Endodermal cell (in vitro differentiated cells): ENCODE measurements around the gene ANKRD65. TPM values are rescaled to one million over a fixed set of nuclear protein-coding genes. Genes with fewer than 3 reads are reported as not detected.

Experiments
- DNase-seq: peaks from one replicate; pipeline ENCODE4 v3.0.0-alpha.2; 2017
- H3K27ac ChIP-seq: 2 replicates; pipeline ENCODE4 v1.5.1; 2013; ENCODE audit warnings: mild to moderate bottlenecking, low read depth, low read length, moderate library complexity
- H3K27me3 ChIP-seq: 2 replicates; pipeline ENCODE4 v1.6.1; 2013; ENCODE audit warnings: mild to moderate bottlenecking, low read length, moderate library complexity; ENCODE audit not compliant: insufficient read depth, control insufficient read depth, poor library complexity, severe bottlenecking
- H3K36me3 ChIP-seq: 2 replicates; pipeline ENCODE4 v1.7.0; 2013; ENCODE audit warnings: mild to moderate bottlenecking, low read length, moderate library complexity; ENCODE audit not compliant: control insufficient read depth, insufficient read depth
- H3K4me1 ChIP-seq: one replicate; pipeline ENCODE4 v1.7.0; 2013; ENCODE audit warnings: low read length; ENCODE audit not compliant: control insufficient read depth, insufficient read depth
- H3K4me3 ChIP-seq: 2 replicates; pipeline ENCODE4 v1.5.1; 2013; ENCODE audit warnings: mild to moderate bottlenecking, low read length, moderate library complexity
- H3K9ac ChIP-seq: 2 replicates; pipeline ENCODE4 v1.6.1; 2013; ENCODE audit warnings: mild to moderate bottlenecking, low read length, moderate library complexity; ENCODE audit not compliant: poor library complexity, severe bottlenecking; ENCODE audit errors: extremely low read depth
- H3K9me3 ChIP-seq: 2 replicates; pipeline ENCODE4 v1.6.1; 2013; ENCODE audit warnings: mild to moderate bottlenecking, low read length, moderate library complexity; ENCODE audit not compliant: control insufficient read depth
- H3K27ac Mint-ChIP-seq: 2 replicates; pipeline ENCODE4 v1.8.0; 2020; ENCODE audit warnings: mixed read lengths
- H3K27me3 Mint-ChIP-seq: 2 replicates; pipeline ENCODE4 v1.8.0; 2021; ENCODE audit warnings: mild to moderate bottlenecking, mixed read lengths; ENCODE audit not compliant: insufficient read depth
- H3K36me3 Mint-ChIP-seq: 2 replicates; pipeline ENCODE4 v1.8.0; 2020; ENCODE audit warnings: low read depth, mixed read lengths
- H3K4me1 Mint-ChIP-seq: 2 replicates; pipeline ENCODE4 v1.8.0; 2020; ENCODE audit warnings: mixed read lengths
- H3K4me3 Mint-ChIP-seq: 2 replicates; pipeline ENCODE4 v1.8.0; 2020; ENCODE audit warnings: mild to moderate bottlenecking, moderate library complexity, mixed read lengths
- H3K9me3 Mint-ChIP-seq: 2 replicates; pipeline ENCODE4 v1.8.0; 2020; ENCODE audit warnings: mild to moderate bottlenecking, mixed read lengths
- CTCF ChIP-seq: fragments of 200-600 bp; sonication (generic); conservative IDR thresholded peaks from 2 replicates; pipeline ENCODE4 v1.5.0; 2021; ENCODE audit warnings: antibody characterized with exemption, mild to moderate bottlenecking
- WGBS, 2 experiments: methylation state at CpG; one replicate each; pipeline versions ENCODE4 v1.1.5 to v1.1.7; 2013; ENCODE audit warnings: missing lambda C conversion rate in 2 of 2, mixed read lengths in 1 of 2; ENCODE audit not compliant: insufficient coverage in 1 of 2, insufficient read length in 1 of 2; 5-methylcytosine and 5-hydroxymethylcytosine counted together
- total RNA-seq, 2 donors: library from RNA; stranded (reverse); fragmentation: NEBNext Ultra II Directional in 1 of 2; extraction: Animal tissue kit (Norgen Biotek cat#: 25700) in 1 of 2; gene quantifications; 2 replicates in 1 of 2; 3 replicates in 1 of 2; pipeline ENCODE4 v1.2.1, GENCODE V29; 2021

Gene ANKRD65
- total RNA-seq, 2 donors from 2014 or later: 1.6 TPM

GRCh38 chr1:1421907-1422464 is 910 bp upstream of the ANKRD65 start:
- DNase-seq: peak; percentile 52
- TF ChIP-seq CTCF: no peak
- Histone ChIP-seq H3K4me1 (peaks cover 13% of the 10 kb centered on the region), H3K36me3 (no peaks in the 10 kb centered on the region), H3K9me3 (no peaks in the 10 kb centered on the region), H3K27me3 (no peaks in the 10 kb centered on the region), H3K4me3 (no peak overlapping the region), H3K9ac (no peak overlapping the region), H3K27ac (no peak overlapping the region)
- H3K27ac Mint-ChIP-seq: peak overlapping the region; percentile 86
- peaks cover 7% of the 10 kb centered on the region for H3K27me3 Mint-ChIP-seq
- H3K36me3 Mint-ChIP-seq: no peaks in the 10 kb centered on the region
- 95% methylated on average over 6 of the region's 7 CpGs; no CpG with 5 or more reads in 1 of the 2 experiments for WGBS, 2 experiments
- no peaks in the 10 kb centered on the region for H3K9me3 Mint-ChIP-seq
- no peak overlapping the region for H3K4me3 Mint-ChIP-seq
- H3K4me1 Mint-ChIP-seq: peaks cover 13% of the 10 kb centered on the region

GRCh38 chr1:1420654-1421141 is 378 bp downstream of the ANKRD65 start:
- no peak for TF ChIP-seq CTCF
- no peak overlapping the region for H3K27ac Mint-ChIP-seq
- Histone ChIP-seq H3K36me3 (no peaks in the 10 kb centered on the region), H3K4me1 (peaks cover 13% of the 10 kb centered on the region), H3K27me3 (no peaks in the 10 kb centered on the region), H3K9ac (no peak overlapping the region), H3K27ac (no peak overlapping the region), H3K9me3 (no peaks in the 10 kb centered on the region), H3K4me3 (no peak overlapping the region)
- no peaks in the 10 kb centered on the region for H3K36me3 Mint-ChIP-seq
- H3K4me1 Mint-ChIP-seq: peaks cover 13% of the 10 kb centered on the region
- peak; percentile 57 for DNase-seq
- peaks cover 7% of the 10 kb centered on the region for H3K27me3 Mint-ChIP-seq
- WGBS, 2 experiments: 93 to 100% methylated on average over 3 to 12 of the region's 12 CpGs
- no peaks in the 10 kb centered on the region for H3K9me3 Mint-ChIP-seq
- peak overlapping the region; percentile 23 for H3K4me3 Mint-ChIP-seq

- H3K9me3 ChIP-seq: no peaks in the 10 kb centered on the region
- no peak for TF ChIP-seq CTCF
- H3K27ac Mint-ChIP-seq: no peak overlapping the region
- H3K36me3 ChIP-seq: no peaks in the 10 kb centered on the region
- H3K36me3 Mint-ChIP-seq: no peaks in the 10 kb centered on the region
- peak overlapping the region; percentile 18 for H3K4me3 Mint-ChIP-seq
- H3K9ac ChIP-seq: no peak overlapping the region
- no peaks in the 10 kb centered on the region for H3K9me3 Mint-ChIP-seq
- no peak overlapping the region for H3K27ac ChIP-seq
- 82 to 94% methylated on average over 18 to 112 of the region's 112 CpGs for WGBS, 2 experiments
- peaks cover 14% of the 10 kb centered on the region for H3K4me1 Mint-ChIP-seq
- H3K4me1 ChIP-seq: peaks cover 13% of the 10 kb centered on the region
- DNase-seq: peak; percentile 74
- H3K27me3 Mint-ChIP-seq: peaks cover 7% of the 10 kb centered on the region
- H3K27me3 ChIP-seq: no peaks in the 10 kb centered on the region
- H3K4me3 ChIP-seq: no peak overlapping the region
These were observed 1.0 kb downstream of the ANKRD65 start for GRCh38 chr1:1419813-1420653.
